ENCODE data around the gene LRRC75A. TPM values are rescaled to one million over a fixed set of nuclear protein-coding genes. Genes with fewer than 3 reads are reported as not detected.

Gene LRRC75A
- polyA plus RNA-seq, 3 donors: 1.0 to 2.4 (median 1.4) TPM

- Histone ChIP-seq H3K27me3 (ENCODE audit: control insufficient read depth in 2 of 2, insufficient read depth in 2 of 2, low read length in 2 of 2) (no peaks in the 10 kb centered on the region), H4K20me1 (ENCODE audit: insufficient read depth, low read length) (no peaks in the 10 kb centered on the region)
Observed at GRCh38 chr17:16507918-16508533, 16.0 kb upstream of the LRRC75A start.

GRCh38 chr17:16506188-16506587 lies 14.2 kb upstream of the LRRC75A start:
- H3K4me3 Mint-ChIP-seq: no peak overlapping the region
- TF ChIP-seq CTCF (IDR thresholded peaks at IDR 0.05): no peak
- no peak overlapping the region for H3K27ac ChIP-seq (ENCODE audit: low read depth in 1 of 2, low read length in 2 of 2)

More at GRCh38 chr17:16507918-16508533, 16.0 kb upstream of the LRRC75A start:
- H3K36me3 Mint-ChIP-seq: no peaks in the 10 kb centered on the region
- H3K27me3 Mint-ChIP-seq (ENCODE audit: low read depth in 3 of 3): peaks cover 2 to 6% (median 4%) of the 10 kb centered on the region in 3 donors
- TF ChIP-seq CTCF (IDR thresholded peaks at IDR 0.05): no peak
- H3K4me1 ChIP-seq (ENCODE audit: control insufficient read depth in 1 of 2, insufficient read depth in 2 of 2, low read length in 2 of 2): peaks cover 54 to 57% of the 10 kb centered on the region in 2 donors
- H2AFZ ChIP-seq (ENCODE audit: insufficient read depth, low read depth, low read length, poor library complexity, severe bottlenecking): peak overlapping the region; percentile 33
- H3K36me3 ChIP-seq (replicated peaks in 1 of 2; ENCODE audit: control insufficient read depth in 1 of 2, insufficient read depth in 2 of 2, low read length in 2 of 2): no peaks in the 10 kb centered on the region
- no peaks in the 10 kb centered on the region for H3K79me2 ChIP-seq (ENCODE audit: insufficient read depth, low read length)
- peak overlapping the region in 1 of 7 donors; percentile 60 for H3K27ac Mint-ChIP-seq
- H3K9me3 Mint-ChIP-seq: no peaks in the 10 kb centered on the region
- H3K27ac ChIP-seq (ENCODE audit: low read depth in 1 of 2, low read length in 2 of 2): no peak overlapping the region
- H3K4me3 ChIP-seq (replicated peaks in 1 of 3; ENCODE audit: low read depth in 2 of 3, low read length in 3 of 3): no peak overlapping the region
- WGBS (ENCODE audit: insufficient coverage): 47% methylated on average over 5 of the region's 8 CpGs
- H3K4me2 ChIP-seq (replicated peaks; ENCODE audit: extremely low read depth, low read length, poor library complexity, severe bottlenecking): no peak overlapping the region
- no peak overlapping the region for H3K4me3 Mint-ChIP-seq
- no peak overlapping the region for H3K9ac ChIP-seq (ENCODE audit: insufficient read depth, low read length, poor library complexity, severe bottlenecking)
- intact Hi-C loops (cut with micrococcal nuclease): no loop called here
- DNase-seq: no peak
- H3K9me3 ChIP-seq (replicated peaks in 1 of 2; ENCODE audit: control insufficient read depth in 1 of 2, insufficient read depth in 1 of 2, low read length in 2 of 2): no peaks in the 10 kb centered on the region
- peaks cover 56% of the 10 kb centered on the region for H3K4me1 Mint-ChIP-seq

More at GRCh38 chr17:16506188-16506587, 14.2 kb upstream of the LRRC75A start:
- Mint-ChIP-seq H3K9me3 (no peaks in the 10 kb centered on the region), H3K27me3 (ENCODE audit: low read depth in 3 of 3) (peaks cover 2 to 7% (median 4%) of the 10 kb centered on the region in 3 donors), H3K36me3 (no peaks in the 10 kb centered on the region), H3K27ac (no peak overlapping the region), H3K4me1 (peaks cover 38% of the 10 kb centered on the region)
- Histone ChIP-seq H3K9me3 (replicated peaks in 1 of 2; ENCODE audit: control insufficient read depth in 1 of 2, insufficient read depth in 1 of 2, low read length in 2 of 2) (no peaks in the 10 kb centered on the region), H4K20me1 (ENCODE audit: insufficient read depth, low read length) (no peaks in the 10 kb centered on the region), H3K79me2 (ENCODE audit: insufficient read depth, low read length) (no peaks in the 10 kb centered on the region), H3K36me3 (replicated peaks in 1 of 2; ENCODE audit: control insufficient read depth in 1 of 2, insufficient read depth in 2 of 2, low read length in 2 of 2) (no peaks in the 10 kb centered on the region), H2AFZ (ENCODE audit: insufficient read depth, low read depth, low read length, poor library complexity, severe bottlenecking) (no peak overlapping the region), H3K27me3 (ENCODE audit: control insufficient read depth in 2 of 2, insufficient read depth in 2 of 2, low read length in 2 of 2) (no peaks in the 10 kb centered on the region), H3K4me1 (ENCODE audit: control insufficient read depth in 1 of 2, insufficient read depth in 2 of 2, low read length in 2 of 2) (peaks cover 35 to 39% of the 10 kb centered on the region in 2 donors), H3K4me3 (replicated peaks in 1 of 3; ENCODE audit: low read depth in 2 of 3, low read length in 3 of 3) (no peak overlapping the region), H3K9ac (ENCODE audit: insufficient read depth, low read length, poor library complexity, severe bottlenecking) (no peak overlapping the region), H3K4me2 (replicated peaks; ENCODE audit: extremely low read depth, low read length, poor library complexity, severe bottlenecking) (no peak overlapping the region)
- intact Hi-C loops (cut with micrococcal nuclease): no loop called here
- 100% methylated on average over 1 of the region's 3 CpGs for WGBS (ENCODE audit: insufficient coverage)
- DNase-seq: no peak
